Ramos (cell line): ENCODE data around the gene PNRC2.
"Not testable (repeated sequence)": the region's sequence is repeated elsewhere in the genome, so short reads cannot be mapped to it uniquely, and the experiment has no call there.

Source experiments
- in situ Hi-C: fragments of 300-500 bp; cut with MboI; formaldehyde crosslinking; loops from one replicate; pipeline ENCODE4 v1.14.3; 2022; ENCODE audit warnings: low sequenced_read_pairs; ENCODE audit not compliant: unreplicated experiment

The PNRC2 gene

GRCh38 chr1:23980728-23981070 is 21.1 kb downstream of the PNRC2 start:
- in situ Hi-C loops, result no loop called here

- in situ Hi-C loops, result no loop called here
Observed at GRCh38 chr1:23984417-23985186, 25.0 kb downstream of the PNRC2 start.

- in situ Hi-C loops, result not testable (repeated sequence)
Observed at GRCh38 chr1:23987038-23987437, 27.4 kb downstream of the PNRC2 start.

GRCh38 chr1:23989263-23989662 is 29.6 kb downstream of the PNRC2 start:
- in situ Hi-C loops, result no loop called here

- in situ Hi-C loops, result not testable (repeated sequence)
Observed at GRCh38 chr1:23992011-23992410, 32.4 kb downstream of the PNRC2 start.

GRCh38 chr1:23995431-23995837 is 35.8 kb downstream of the PNRC2 start:
- in situ Hi-C loops, result no loop called here

- in situ Hi-C loops, result no loop called here
Observed at GRCh38 chr1:23996700-23997229, 37.1 kb downstream of the PNRC2 start.

GRCh38 chr1:23997812-23998211 is 38.2 kb downstream of the PNRC2 start:
- in situ Hi-C loops, result no loop called here

GRCh38 chr1:23999156-23999671 is 39.6 kb downstream of the PNRC2 start:
- in situ Hi-C loops, result no loop called here

- in situ Hi-C loops, result no loop called here
Observed at GRCh38 chr1:24002695-24003094, 43.1 kb downstream of the PNRC2 start.

- in situ Hi-C loops, result no loop called here
Observed at GRCh38 chr1:24003331-24003972, 43.8 kb downstream of the PNRC2 start.

- in situ Hi-C loops, result no loop called here
Observed at GRCh38 chr1:24004132-24004531, 44.5 kb downstream of the PNRC2 start.

- in situ Hi-C loops, result no loop called here
Observed at GRCh38 chr1:24005163-24005562, 45.5 kb downstream of the PNRC2 start.

- in situ Hi-C loops, result no loop called here
Observed at GRCh38 chr1:24007079-24007478, 47.5 kb downstream of the PNRC2 start.

GRCh38 chr1:24008574-24009184 is 49.1 kb downstream of the PNRC2 start:
- in situ Hi-C loops, result not testable (repeated sequence)

GRCh38 chr1:24009406-24009805 is 49.8 kb downstream of the PNRC2 start:
- in situ Hi-C loops, result no loop called here

- in situ Hi-C loops, result no loop called here
Observed at GRCh38 chr1:24010650-24011049, 51.0 kb downstream of the PNRC2 start.

GRCh38 chr1:24012878-24013277 is 53.2 kb downstream of the PNRC2 start:
- in situ Hi-C loops, result not testable (repeated sequence)
